Nephron (organoid): ENCODE results near the gene RAD51AP1.

Experiments used
- H3K27ac Mint-ChIP-seq, 3 experiments: 2 replicates each; pipeline ENCODE4 v1.8.0; 2020; ENCODE audit warnings: mixed read lengths in 3 of 3, mild to moderate bottlenecking in 2 of 3, moderate library complexity in 1 of 3
- H3K27me3 Mint-ChIP-seq: 2 replicates; pipeline ENCODE4 v1.8.0; 2021; ENCODE audit warnings: low read depth, mild to moderate bottlenecking, moderate library complexity, mixed read lengths
- H3K36me3 Mint-ChIP-seq: 2 replicates; pipeline ENCODE4 v1.8.0; 2020; ENCODE audit warnings: low read depth, mixed read lengths
- H3K4me1 Mint-ChIP-seq: 2 replicates; pipeline ENCODE4 v1.8.0; 2020; ENCODE audit warnings: mixed read lengths
- H3K4me3 Mint-ChIP-seq, 3 experiments: 2 replicates each; pipeline ENCODE4 v1.8.0; 2020; ENCODE audit warnings: mild to moderate bottlenecking in 3 of 3, mixed read lengths in 3 of 3, moderate library complexity in 2 of 3
- H3K9me3 Mint-ChIP-seq: 2 replicates; pipeline ENCODE4 v1.8.0; 2020; ENCODE audit warnings: mixed read lengths
- CTCF ChIP-seq, 3 experiments: fragments of 200-600 bp; sonication (generic); IDR thresholded peaks; one replicate each; pipeline ENCODE4 v1.5.0; 2021; ENCODE audit warnings: antibody characterized with exemption in 3 of 3; ENCODE audit not compliant: unreplicated experiment in 3 of 3

RAD51AP1 gene

GRCh38 chr12:4539167-4539870, 629 bp downstream of the RAD51AP1 start:
- no peaks in the 10 kb centered on the region for H3K27me3 Mint-ChIP-seq
- H3K4me1 Mint-ChIP-seq = peaks cover 26% of the 10 kb centered on the region
- no peaks in the 10 kb centered on the region for H3K9me3 Mint-ChIP-seq
- peaks cover 8% of the 10 kb centered on the region for H3K36me3 Mint-ChIP-seq
- peak overlapping the region; percentile 98 to 99 (median 99) for H3K27ac Mint-ChIP-seq
- H3K4me3 Mint-ChIP-seq = peak overlapping the region; percentile 97 to 100 (median 99)
- TF ChIP-seq CTCF (IDR thresholded peaks at IDR 0.05; ENCODE audit: unreplicated experiment in 3 of 3) = no peak

- H3K27ac Mint-ChIP-seq = peak overlapping the region in 1 of 3 experiments; percentile 7
- no peaks in the 10 kb centered on the region for H3K9me3 Mint-ChIP-seq
- no peak for TF ChIP-seq CTCF (IDR thresholded peaks at IDR 0.05; ENCODE audit: unreplicated experiment in 3 of 3)
- peaks cover 14% of the 10 kb centered on the region for H3K36me3 Mint-ChIP-seq
- peaks cover 26% of the 10 kb centered on the region for H3K4me1 Mint-ChIP-seq
- H3K27me3 Mint-ChIP-seq = no peaks in the 10 kb centered on the region
- peak overlapping the region; percentile 97 to 100 (median 99) for H3K4me3 Mint-ChIP-seq
Measured at GRCh38 chr12:4540170-4540569, 1.5 kb downstream of the RAD51AP1 start.

GRCh38 chr12:4540638-4541037, 1.9 kb downstream of the RAD51AP1 start:
- Mint-ChIP-seq H3K27me3 (no peaks in the 10 kb centered on the region), H3K4me1 (peaks cover 26% of the 10 kb centered on the region), H3K27ac (no peak overlapping the region), H3K4me3 (no peak overlapping the region), H3K36me3 (peaks cover 15% of the 10 kb centered on the region), H3K9me3 (no peaks in the 10 kb centered on the region)
- no peak for TF ChIP-seq CTCF (IDR thresholded peaks at IDR 0.05; ENCODE audit: unreplicated experiment in 3 of 3)

- peaks cover under 1% of the 10 kb centered on the region for H3K4me1 Mint-ChIP-seq
- no peak overlapping the region for H3K4me3 Mint-ChIP-seq
- no peaks in the 10 kb centered on the region for H3K9me3 Mint-ChIP-seq
- H3K27ac Mint-ChIP-seq = no peak overlapping the region
- H3K36me3 Mint-ChIP-seq = peaks cover 24% of the 10 kb centered on the region
- H3K27me3 Mint-ChIP-seq = no peaks in the 10 kb centered on the region
- TF ChIP-seq CTCF (IDR thresholded peaks at IDR 0.05; ENCODE audit: unreplicated experiment in 3 of 3) = no peak
Measured at GRCh38 chr12:4545195-4545594, 6.5 kb downstream of the RAD51AP1 start.

GRCh38 chr12:4552191-4552590, 13.5 kb downstream of the RAD51AP1 start:
- Mint-ChIP-seq H3K4me1 (no peaks in the 10 kb centered on the region), H3K4me3 (no peak overlapping the region), H3K27ac (no peak overlapping the region), H3K9me3 (no peaks in the 10 kb centered on the region), H3K36me3 (peaks cover 29% of the 10 kb centered on the region), H3K27me3 (no peaks in the 10 kb centered on the region)
- no peak for TF ChIP-seq CTCF (IDR thresholded peaks at IDR 0.05; ENCODE audit: unreplicated experiment in 3 of 3)

- Mint-ChIP-seq H3K27ac (no peak overlapping the region), H3K36me3 (peaks cover 30% of the 10 kb centered on the region), H3K27me3 (no peaks in the 10 kb centered on the region), H3K9me3 (no peaks in the 10 kb centered on the region), H3K4me1 (no peaks in the 10 kb centered on the region), H3K4me3 (no peak overlapping the region)
- TF ChIP-seq CTCF (IDR thresholded peaks at IDR 0.05; ENCODE audit: unreplicated experiment in 3 of 3) = no peak
Measured at GRCh38 chr12:4553943-4554342, 15.3 kb downstream of the RAD51AP1 start.
